DOHH2 (cell line): Measurements from ENCODE around the gene ABLIM3.

Experiments used
- H3F3A ChIP-seq: fragments of 200-600 bp; sonication (generic), shearing (Covaris generic); 2 replicates; pipeline ENCODE4 v1.6.0; 2016; ENCODE audit warnings: antibody characterized with exemption, mild to moderate bottlenecking; ENCODE audit not compliant: control insufficient read depth, insufficient read depth
- H3K27ac ChIP-seq: fragments of 200-600 bp; sonication (generic); 2 replicates; pipeline ENCODE4 v1.5.1; 2014; ENCODE audit warnings: low read depth, mild to moderate bottlenecking, low read length, moderate library complexity
- H3K27me3 ChIP-seq: fragments of 200-600 bp; sonication (generic); 2 replicates; pipeline ENCODE4 v1.6.1; 2014; ENCODE audit warnings: mild to moderate bottlenecking, low read length, mixed read lengths; ENCODE audit not compliant: control insufficient read depth
- H3K36me3 ChIP-seq: fragments of 200-600 bp; sonication (generic); 2 replicates; pipeline ENCODE4 v1.6.1; 2014; ENCODE audit warnings: mild to moderate bottlenecking, low read length, moderate library complexity, mixed read lengths; ENCODE audit not compliant: control insufficient read depth
- H3K4me1 ChIP-seq: fragments of 200-600 bp; sonication (generic); 2 replicates; pipeline ENCODE4 v1.6.1; 2014; ENCODE audit warnings: mild to moderate bottlenecking, low read length, mixed read lengths; ENCODE audit not compliant: control insufficient read depth
- H3K4me2 ChIP-seq: fragments of 200-600 bp; sonication (generic); 2 replicates; pipeline ENCODE4 v1.6.0; 2014; ENCODE audit warnings: mild to moderate bottlenecking, low read length, moderate library complexity
- H3K4me3 ChIP-seq: fragments of 200-600 bp; sonication (generic); 2 replicates; pipeline ENCODE4 v1.5.1; 2014; ENCODE audit warnings: mild to moderate bottlenecking, low read length, mixed read lengths
- H3K79me2 ChIP-seq: fragments of 200-600 bp; sonication (generic); 2 replicates; pipeline ENCODE4 v1.6.1; 2014; ENCODE audit warnings: mild to moderate bottlenecking, low read length, mixed read lengths; ENCODE audit not compliant: control insufficient read depth
- H3K9me2 ChIP-seq: fragments of 200-600 bp; sonication (generic); replicated peaks from 2 replicates; pipeline ENCODE4 v1.6.1; 2014; ENCODE audit warnings: mild to moderate bottlenecking, low read length, mixed read lengths; ENCODE audit not compliant: control insufficient read depth
- H3K9me3 ChIP-seq: fragments of 200-600 bp; sonication (generic); 2 replicates; pipeline ENCODE4 v1.6.1; 2014; ENCODE audit warnings: antibody characterized with exemption, low read length, mixed read lengths; ENCODE audit not compliant: control insufficient read depth, insufficient read depth
- H4K20me1 ChIP-seq: fragments of 200-600 bp; sonication (generic); 2 replicates; pipeline ENCODE4 v1.6.0; 2014; ENCODE audit warnings: low read depth, mild to moderate bottlenecking, antibody characterized with exemption, low read length, moderate library complexity; ENCODE audit not compliant: control insufficient read depth, insufficient read depth
- CTCF ChIP-seq: fragments of 200-600 bp; sonication (generic); IDR thresholded peaks from one replicate; pipeline ENCODE4 v1.5.1; 2014; ENCODE audit warnings: antibody characterized with exemption, mild to moderate bottlenecking, low read depth, low read length; ENCODE audit not compliant: poor library complexity, severe bottlenecking
- EZH2phosphoT487 ChIP-seq: fragments of 200-600 bp; sonication (generic); IDR thresholded peaks from 2 replicates; pipeline ENCODE4 v1.6.1; 2017; ENCODE audit warnings: borderline replicate concordance, mild to moderate bottlenecking, antibody characterized with exemption, low read length, moderate library complexity, mixed read lengths

The ABLIM3 gene

GRCh38 chr5:149141957-149142851 is 911 bp downstream of the ABLIM3 start:
- Histone ChIP-seq H4K20me1 (no peaks in the 10 kb centered on the region), H3F3A (no peaks in the 10 kb centered on the region), H3K4me1 (no peaks in the 10 kb centered on the region), H3K9me3 (no peaks in the 10 kb centered on the region), H3K27ac (no peak overlapping the region), H3K79me2 (no peaks in the 10 kb centered on the region), H3K36me3 (no peaks in the 10 kb centered on the region), H3K4me2 (no peak overlapping the region), H3K9me2 (no peaks in the 10 kb centered on the region), H3K27me3 (no peaks in the 10 kb centered on the region), H3K4me3 (no peak overlapping the region)
- no peak for TF ChIP-seq CTCF
- no peak for TF ChIP-seq EZH2phosphoT487

GRCh38 chr5:149143470-149143869 is 2.2 kb downstream of the ABLIM3 start:
- no peak overlapping the region for H3K4me2 ChIP-seq
- H3K79me2 ChIP-seq: no peaks in the 10 kb centered on the region
- no peak for TF ChIP-seq CTCF
- no peak for TF ChIP-seq EZH2phosphoT487

GRCh38 chr5:149144637-149145036 is 3.3 kb downstream of the ABLIM3 start:
- H3K27me3 ChIP-seq: no peaks in the 10 kb centered on the region
- no peaks in the 10 kb centered on the region for H3K4me1 ChIP-seq
- H3K27ac ChIP-seq: no peak overlapping the region
- no peaks in the 10 kb centered on the region for H3K9me3 ChIP-seq
- no peaks in the 10 kb centered on the region for H3F3A ChIP-seq
- no peak overlapping the region for H3K4me2 ChIP-seq
- TF ChIP-seq CTCF: no peak
- TF ChIP-seq EZH2phosphoT487: no peak
- H3K79me2 ChIP-seq: no peaks in the 10 kb centered on the region
- H4K20me1 ChIP-seq: no peaks in the 10 kb centered on the region
- H3K9me2 ChIP-seq: no peaks in the 10 kb centered on the region
- H3K4me3 ChIP-seq: no peak overlapping the region
- no peaks in the 10 kb centered on the region for H3K36me3 ChIP-seq

More at GRCh38 chr5:149143470-149143869, 2.2 kb downstream of the ABLIM3 start:
- H3K4me3 ChIP-seq: no peak overlapping the region
- H3K9me2 ChIP-seq: no peaks in the 10 kb centered on the region
- no peaks in the 10 kb centered on the region for H3K27me3 ChIP-seq
- H4K20me1 ChIP-seq: no peaks in the 10 kb centered on the region
- H3K4me1 ChIP-seq: no peaks in the 10 kb centered on the region
- no peaks in the 10 kb centered on the region for H3F3A ChIP-seq
- H3K36me3 ChIP-seq: no peaks in the 10 kb centered on the region
- no peak overlapping the region for H3K27ac ChIP-seq
- no peaks in the 10 kb centered on the region for H3K9me3 ChIP-seq
